ENCODE results near the gene ASXL1.

Gene ASXL1

DNA sequence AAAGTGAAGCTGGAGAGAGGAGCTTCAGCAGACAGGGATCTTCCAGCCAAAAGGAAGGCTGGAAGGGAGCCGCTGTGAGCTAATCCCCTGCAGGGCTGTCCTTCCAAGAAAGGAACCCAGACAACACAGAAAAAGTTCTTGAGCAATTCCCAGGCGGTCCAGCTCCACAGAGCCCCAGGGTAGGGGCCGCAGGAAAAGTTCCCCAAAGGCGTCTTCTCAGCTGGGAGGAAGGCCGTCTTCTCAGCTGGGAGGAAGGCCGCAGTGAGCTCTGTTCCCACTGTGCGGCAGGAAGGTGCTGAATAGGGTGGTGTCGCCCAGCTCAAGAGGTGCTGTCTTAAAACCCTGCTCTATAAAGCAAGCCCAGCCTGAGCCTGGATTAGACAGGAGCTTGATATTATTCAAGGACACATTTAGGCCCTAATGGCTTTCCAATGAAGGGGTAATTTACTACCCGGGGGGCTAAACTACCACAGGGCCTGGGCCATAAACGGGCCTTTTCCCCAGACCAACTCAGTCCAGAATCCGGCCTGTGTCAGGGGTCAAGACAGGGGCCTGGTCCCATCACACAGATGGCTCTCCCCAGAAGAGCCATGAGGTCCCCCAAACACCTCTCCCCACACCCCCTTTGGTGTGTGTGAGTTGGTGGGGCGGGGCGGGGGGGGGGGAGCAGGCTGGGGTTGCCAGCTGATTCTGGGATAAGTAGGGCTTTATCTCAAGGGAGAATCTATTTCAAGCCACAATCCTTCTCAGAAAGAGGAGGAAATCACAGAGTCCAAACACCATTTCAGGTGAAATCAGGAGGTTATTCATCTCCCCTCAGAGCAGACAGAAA is 123.4 kb downstream of the ASXL1 start (continued):
- TF ChIP-seq, protein P1, sequence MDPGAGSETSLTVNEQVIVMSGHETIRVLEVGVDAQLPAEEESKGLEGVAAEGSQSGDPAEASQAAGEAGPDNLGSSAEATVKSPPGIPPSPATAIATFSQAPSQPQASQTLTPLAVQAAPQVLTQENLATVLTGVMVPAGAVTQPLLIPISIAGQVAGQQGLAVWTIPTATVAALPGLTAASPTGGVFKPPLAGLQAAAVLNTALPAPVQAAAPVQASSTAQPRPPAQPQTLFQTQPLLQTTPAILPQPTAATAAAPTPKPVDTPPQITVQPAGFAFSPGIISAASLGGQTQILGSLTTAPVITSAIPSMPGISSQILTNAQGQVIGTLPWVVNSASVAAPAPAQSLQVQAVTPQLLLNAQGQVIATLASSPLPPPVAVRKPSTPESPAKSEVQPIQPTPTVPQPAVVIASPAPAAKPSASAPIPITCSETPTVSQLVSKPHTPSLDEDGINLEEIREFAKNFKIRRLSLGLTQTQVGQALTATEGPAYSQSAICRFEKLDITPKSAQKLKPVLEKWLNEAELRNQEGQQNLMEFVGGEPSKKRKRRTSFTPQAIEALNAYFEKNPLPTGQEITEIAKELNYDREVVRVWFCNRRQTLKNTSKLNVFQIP (CRISPR knock-in tag; IDR thresholded peaks at IDR 0.05; ENCODE audit: borderline replicate concordance, low read depth), result no peak

DNA sequence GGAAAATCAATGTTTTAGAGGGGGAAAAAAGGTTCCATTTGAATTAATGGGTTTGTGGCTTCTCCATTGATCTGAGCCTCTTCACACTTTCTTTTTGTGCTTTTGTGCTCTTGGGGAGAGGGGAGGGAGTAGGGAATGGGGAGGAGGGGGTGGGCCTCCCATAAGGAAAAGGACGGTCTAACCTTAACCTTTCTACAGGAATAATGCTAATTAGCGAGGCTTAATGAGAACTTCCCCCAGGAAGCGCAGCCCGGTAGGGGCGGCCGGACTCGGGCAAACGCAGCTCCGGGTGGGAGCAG is 124.0 kb downstream of the ASXL1 start:
- no peak for ATAC-seq
- TF ChIP-seq GLIS3 (CRISPR knock-in tag; IDR thresholded peaks at IDR 0.05) (no peak), TCF4 (CRISPR knock-in tag; IDR thresholded peaks at IDR 0.05; ENCODE audit: borderline replicate concordance) (no peak), ZFP30 (CRISPR knock-in tag; IDR thresholded peaks at IDR 0.05) (no peak), ZNF565 (CRISPR knock-in tag; conservative IDR thresholded peaks at IDR 0.05; ENCODE audit: low read depth) (no peak), ARNTL (CRISPR knock-in tag; IDR thresholded peaks at IDR 0.05; ENCODE audit: borderline replicate concordance, low read depth) (no peak), CSDC2 (CRISPR knock-in tag; IDR thresholded peaks at IDR 0.05) (no peak), RARB (CRISPR knock-in tag; IDR thresholded peaks at IDR 0.05) (no peak), BACH2 (CRISPR knock-in tag; IDR thresholded peaks at IDR 0.05; ENCODE audit: borderline replicate concordance) (no peak), ZNF70 (CRISPR knock-in tag; IDR thresholded peaks at IDR 0.05) (no peak), ESRRG (CRISPR knock-in tag; IDR thresholded peaks at IDR 0.05) (no peak), ZFP3 (CRISPR knock-in tag; IDR thresholded peaks at IDR 0.05) (no peak), PPARA (CRISPR knock-in tag; IDR thresholded peaks at IDR 0.05; ENCODE audit: borderline replicate concordance) (no peak), SNAI2 (CRISPR knock-in tag; IDR thresholded peaks at IDR 0.05) (no peak)
- TF ChIP-seq, protein P2, sequence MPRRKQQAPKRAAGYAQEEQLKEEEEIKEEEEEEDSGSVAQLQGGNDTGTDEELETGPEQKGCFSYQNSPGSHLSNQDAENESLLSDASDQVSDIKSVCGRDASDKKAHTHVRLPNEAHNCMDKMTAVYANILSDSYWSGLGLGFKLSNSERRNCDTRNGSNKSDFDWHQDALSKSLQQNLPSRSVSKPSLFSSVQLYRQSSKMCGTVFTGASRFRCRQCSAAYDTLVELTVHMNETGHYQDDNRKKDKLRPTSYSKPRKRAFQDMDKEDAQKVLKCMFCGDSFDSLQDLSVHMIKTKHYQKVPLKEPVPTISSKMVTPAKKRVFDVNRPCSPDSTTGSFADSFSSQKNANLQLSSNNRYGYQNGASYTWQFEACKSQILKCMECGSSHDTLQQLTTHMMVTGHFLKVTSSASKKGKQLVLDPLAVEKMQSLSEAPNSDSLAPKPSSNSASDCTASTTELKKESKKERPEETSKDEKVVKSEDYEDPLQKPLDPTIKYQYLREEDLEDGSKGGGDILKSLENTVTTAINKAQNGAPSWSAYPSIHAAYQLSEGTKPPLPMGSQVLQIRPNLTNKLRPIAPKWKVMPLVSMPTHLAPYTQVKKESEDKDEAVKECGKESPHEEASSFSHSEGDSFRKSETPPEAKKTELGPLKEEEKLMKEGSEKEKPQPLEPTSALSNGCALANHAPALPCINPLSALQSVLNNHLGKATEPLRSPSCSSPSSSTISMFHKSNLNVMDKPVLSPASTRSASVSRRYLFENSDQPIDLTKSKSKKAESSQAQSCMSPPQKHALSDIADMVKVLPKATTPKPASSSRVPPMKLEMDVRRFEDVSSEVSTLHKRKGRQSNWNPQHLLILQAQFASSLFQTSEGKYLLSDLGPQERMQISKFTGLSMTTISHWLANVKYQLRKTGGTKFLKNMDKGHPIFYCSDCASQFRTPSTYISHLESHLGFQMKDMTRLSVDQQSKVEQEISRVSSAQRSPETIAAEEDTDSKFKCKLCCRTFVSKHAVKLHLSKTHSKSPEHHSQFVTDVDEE (CRISPR knock-in tag; IDR thresholded peaks at IDR 0.05), result no peak
- TF ChIP-seq, protein P3, sequence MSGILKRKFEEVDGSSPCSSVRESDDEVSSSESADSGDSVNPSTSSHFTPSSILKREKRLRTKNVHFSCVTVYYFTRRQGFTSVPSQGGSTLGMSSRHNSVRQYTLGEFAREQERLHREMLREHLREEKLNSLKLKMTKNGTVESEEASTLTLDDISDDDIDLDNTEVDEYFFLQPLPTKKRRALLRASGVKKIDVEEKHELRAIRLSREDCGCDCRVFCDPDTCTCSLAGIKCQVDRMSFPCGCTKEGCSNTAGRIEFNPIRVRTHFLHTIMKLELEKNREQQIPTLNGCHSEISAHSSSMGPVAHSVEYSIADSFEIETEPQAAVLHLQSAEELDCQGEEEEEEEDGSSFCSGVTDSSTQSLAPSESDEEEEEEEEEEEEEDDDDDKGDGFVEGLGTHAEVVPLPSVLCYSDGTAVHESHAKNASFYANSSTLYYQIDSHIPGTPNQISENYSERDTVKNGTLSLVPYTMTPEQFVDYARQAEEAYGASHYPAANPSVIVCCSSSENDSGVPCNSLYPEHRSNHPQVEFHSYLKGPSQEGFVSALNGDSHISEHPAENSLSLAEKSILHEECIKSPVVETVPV (CRISPR knock-in tag; IDR thresholded peaks at IDR 0.05), result no peak
- TF ChIP-seq, protein P4, sequence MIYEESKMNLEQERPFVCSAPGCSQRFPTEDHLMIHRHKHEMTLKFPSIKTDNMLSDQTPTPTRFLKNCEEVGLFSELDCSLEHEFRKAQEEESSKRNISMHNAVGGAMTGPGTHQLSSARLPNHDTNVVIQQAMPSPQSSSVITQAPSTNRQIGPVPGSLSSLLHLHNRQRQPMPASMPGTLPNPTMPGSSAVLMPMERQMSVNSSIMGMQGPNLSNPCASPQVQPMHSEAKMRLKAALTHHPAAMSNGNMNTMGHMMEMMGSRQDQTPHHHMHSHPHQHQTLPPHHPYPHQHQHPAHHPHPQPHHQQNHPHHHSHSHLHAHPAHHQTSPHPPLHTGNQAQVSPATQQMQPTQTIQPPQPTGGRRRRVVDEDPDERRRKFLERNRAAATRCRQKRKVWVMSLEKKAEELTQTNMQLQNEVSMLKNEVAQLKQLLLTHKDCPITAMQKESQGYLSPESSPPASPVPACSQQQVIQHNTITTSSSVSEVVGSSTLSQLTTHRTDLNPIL (CRISPR knock-in tag; IDR thresholded peaks at IDR 0.05; ENCODE audit: low read depth), result no peak
- TF ChIP-seq, protein P1 (CRISPR knock-in tag; IDR thresholded peaks at IDR 0.05; ENCODE audit: borderline replicate concordance, low read depth), result no peak
- TF ChIP-seq, protein P5, sequence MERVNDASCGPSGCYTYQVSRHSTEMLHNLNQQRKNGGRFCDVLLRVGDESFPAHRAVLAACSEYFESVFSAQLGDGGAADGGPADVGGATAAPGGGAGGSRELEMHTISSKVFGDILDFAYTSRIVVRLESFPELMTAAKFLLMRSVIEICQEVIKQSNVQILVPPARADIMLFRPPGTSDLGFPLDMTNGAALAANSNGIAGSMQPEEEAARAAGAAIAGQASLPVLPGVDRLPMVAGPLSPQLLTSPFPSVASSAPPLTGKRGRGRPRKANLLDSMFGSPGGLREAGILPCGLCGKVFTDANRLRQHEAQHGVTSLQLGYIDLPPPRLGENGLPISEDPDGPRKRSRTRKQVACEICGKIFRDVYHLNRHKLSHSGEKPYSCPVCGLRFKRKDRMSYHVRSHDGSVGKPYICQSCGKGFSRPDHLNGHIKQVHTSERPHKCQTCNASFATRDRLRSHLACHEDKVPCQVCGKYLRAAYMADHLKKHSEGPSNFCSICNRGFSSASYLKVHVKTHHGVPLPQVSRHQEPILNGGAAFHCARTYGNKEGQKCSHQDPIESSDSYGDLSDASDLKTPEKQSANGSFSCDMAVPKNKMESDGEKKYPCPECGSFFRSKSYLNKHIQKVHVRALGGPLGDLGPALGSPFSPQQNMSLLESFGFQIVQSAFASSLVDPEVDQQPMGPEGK (CRISPR knock-in tag; IDR thresholded peaks at IDR 0.05; ENCODE audit: borderline replicate concordance), result no peak
